HUES6 (cell line): ENCODE measurements around the gene FUT9.

Experiments used
- H3K27ac ChIP-seq: 2 replicates; pipeline ENCODE4 v1.7.0; 2013; ENCODE audit warnings: low read depth, mild to moderate bottlenecking, low read length, inconsistent platforms
- H3K27me3 ChIP-seq: 2 replicates; pipeline ENCODE4 v1.6.1; 2013; ENCODE audit warnings: low read length; ENCODE audit not compliant: control insufficient read depth, insufficient read depth
- H3K36me3 ChIP-seq: 2 replicates; pipeline ENCODE4 v1.6.1; 2013; ENCODE audit warnings: low read length; ENCODE audit not compliant: control insufficient read depth, insufficient read depth
- H3K4me1 ChIP-seq: 2 replicates; pipeline ENCODE4 v1.6.1; 2013; ENCODE audit warnings: low read length; ENCODE audit not compliant: control insufficient read depth, insufficient read depth
- H3K4me3 ChIP-seq: 2 replicates; pipeline ENCODE4 v1.5.1; 2013; ENCODE audit warnings: low read depth, low read length
- H3K9ac ChIP-seq: one replicate; pipeline ENCODE4 v1.6.1; 2013; ENCODE audit warnings: mild to moderate bottlenecking, low read length
- H3K9me3 ChIP-seq: 2 replicates; pipeline ENCODE4 v1.6.1; 2013; ENCODE audit warnings: low read depth, low read length; ENCODE audit not compliant: control insufficient read depth, insufficient read depth

Gene FUT9

GRCh38 chr6:96013531-96013930 lies 2.2 kb upstream of the FUT9 start:
- Histone ChIP-seq H3K9me3 (no peaks in the 10 kb centered on the region), H3K27me3 (peaks cover 44% of the 10 kb centered on the region), H3K27ac (no peak overlapping the region), H3K4me1 (peaks cover 10% of the 10 kb centered on the region), H3K4me3 (no peak overlapping the region), H3K36me3 (no peaks in the 10 kb centered on the region), H3K9ac (no peak overlapping the region)

GRCh38 chr6:96014846-96015517 lies 792 bp upstream of the FUT9 start:
- Histone ChIP-seq H3K9ac (peak overlapping the region; percentile 66), H3K4me3 (peak overlapping the region; percentile 85), H3K27ac (no peak overlapping the region), H3K36me3 (no peaks in the 10 kb centered on the region), H3K9me3 (no peaks in the 10 kb centered on the region), H3K4me1 (peaks cover 10% of the 10 kb centered on the region), H3K27me3 (peaks cover 44% of the 10 kb centered on the region)

GRCh38 chr6:96016334-96017069 lies 728 bp downstream of the FUT9 start:
- H3K4me3 ChIP-seq: peak overlapping the region; percentile 85
- H3K36me3 ChIP-seq: no peaks in the 10 kb centered on the region
- H3K27me3 ChIP-seq: peaks cover 44% of the 10 kb centered on the region
- no peaks in the 10 kb centered on the region for H3K9me3 ChIP-seq
- H3K27ac ChIP-seq: no peak overlapping the region
- H3K9ac ChIP-seq: peak overlapping the region; percentile 36
- peaks cover 10% of the 10 kb centered on the region for H3K4me1 ChIP-seq

GRCh38 chr6:96017070-96017359 lies 1.2 kb downstream of the FUT9 start:
- H3K27ac ChIP-seq: no peak overlapping the region
- H3K9ac ChIP-seq: no peak overlapping the region
- H3K4me3 ChIP-seq: peak overlapping the region; percentile 85; the same call in 1 of the 2 replicates
- peaks cover 10% of the 10 kb centered on the region for H3K4me1 ChIP-seq
- peaks cover 44% of the 10 kb centered on the region for H3K27me3 ChIP-seq
- no peaks in the 10 kb centered on the region for H3K36me3 ChIP-seq
- no peaks in the 10 kb centered on the region for H3K9me3 ChIP-seq

DNA sequence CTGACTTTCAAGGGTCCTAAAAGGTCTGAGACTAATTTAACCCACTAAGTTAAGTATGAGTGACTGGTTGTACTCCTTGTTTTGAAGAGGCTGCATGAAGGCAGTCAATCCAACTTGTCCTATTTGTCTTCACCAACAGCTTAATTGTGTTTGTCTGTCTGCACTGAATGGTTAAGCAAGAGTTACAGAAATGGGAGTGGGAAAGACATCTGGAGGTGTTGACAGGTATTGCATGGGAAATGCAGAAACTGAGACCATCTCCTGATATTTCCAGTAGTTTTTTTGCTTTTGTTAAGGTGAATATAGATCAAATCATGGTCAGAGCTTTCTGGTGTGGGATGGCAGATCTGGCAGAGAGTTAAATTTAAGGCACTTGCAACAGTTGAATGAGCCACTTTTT lies 6.5 kb downstream of the FUT9 start:
- Histone ChIP-seq H3K27me3 (peaks cover 12% of the 10 kb centered on the region), H3K27ac (no peak overlapping the region), H3K9me3 (no peaks in the 10 kb centered on the region), H3K4me1 (no peaks in the 10 kb centered on the region), H3K4me3 (no peak overlapping the region), H3K36me3 (no peaks in the 10 kb centered on the region), H3K9ac (no peak overlapping the region)

- H3K27ac ChIP-seq: no peak overlapping the region
- no peaks in the 10 kb centered on the region for H3K27me3 ChIP-seq
- H3K9ac ChIP-seq: no peak overlapping the region
- no peaks in the 10 kb centered on the region for H3K9me3 ChIP-seq
- H3K4me3 ChIP-seq: no peak overlapping the region
- H3K4me1 ChIP-seq: no peaks in the 10 kb centered on the region
- no peaks in the 10 kb centered on the region for H3K36me3 ChIP-seq
These were observed 16.9 kb downstream of the FUT9 start for GRCh38 chr6:96032661-96033060.

- no peaks in the 10 kb centered on the region; the same call in 1 of the 2 replicates for H3K4me1 ChIP-seq
- no peaks in the 10 kb centered on the region for H3K36me3 ChIP-seq
- no peak overlapping the region for H3K9ac ChIP-seq
- no peaks in the 10 kb centered on the region for H3K9me3 ChIP-seq
- no peak overlapping the region for H3K27ac ChIP-seq
- H3K27me3 ChIP-seq: no peaks in the 10 kb centered on the region
- no peak overlapping the region for H3K4me3 ChIP-seq
These were observed 35.8 kb downstream of the FUT9 start for GRCh38 chr6:96051555-96051954.

DNA sequence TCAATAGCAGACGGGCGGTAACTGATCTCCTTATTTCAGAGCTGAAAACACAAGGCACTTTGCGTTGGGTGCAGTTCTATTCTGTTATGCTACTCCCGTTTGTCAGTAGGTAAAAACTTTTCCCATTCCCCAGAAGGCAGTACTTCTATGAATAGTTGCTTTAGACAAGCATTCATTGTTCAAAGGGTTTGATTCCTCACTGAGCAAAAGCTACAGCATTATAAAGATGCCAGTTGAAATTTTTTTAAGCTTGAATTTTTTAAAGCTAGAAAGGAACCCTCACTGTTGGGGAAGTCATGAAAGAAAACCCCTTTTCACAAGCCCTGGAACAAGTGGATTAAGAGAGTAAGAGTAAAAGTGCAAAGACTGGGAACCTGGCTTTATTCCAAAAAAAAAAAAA lies 42.3 kb downstream of the FUT9 start:
- Histone ChIP-seq H3K9me3 (0 out of 2 replicates have a peak, but pooled peaks cover under 1% of the 10 kb centered on the region), H3K27ac (no peak overlapping the region), H3K9ac (no peak overlapping the region), H3K4me3 (no peak overlapping the region), H3K36me3 (no peaks in the 10 kb centered on the region), H3K27me3 (no peaks in the 10 kb centered on the region), H3K4me1 (no peaks in the 10 kb centered on the region)

DNA sequence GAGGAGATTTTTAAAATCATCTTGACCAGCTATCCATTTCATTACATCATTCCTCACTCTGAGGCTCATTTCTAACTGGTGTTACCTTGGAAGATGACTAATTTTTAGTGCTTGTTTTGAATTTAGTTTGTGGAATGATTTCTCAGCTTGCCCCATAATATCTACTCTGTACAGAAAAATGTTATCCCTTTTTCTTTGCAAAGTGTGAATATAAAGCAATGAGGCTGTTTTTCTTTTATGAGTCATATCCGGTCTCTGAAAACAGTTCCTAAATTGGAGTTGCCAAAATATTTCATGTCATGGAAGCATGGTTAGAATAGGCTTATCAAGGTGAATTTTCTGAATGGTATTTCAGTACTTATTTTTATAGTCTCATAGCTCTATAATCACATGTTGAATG lies 43.8 kb downstream of the FUT9 start:
- no peaks in the 10 kb centered on the region for H3K36me3 ChIP-seq
- H3K27me3 ChIP-seq: no peaks in the 10 kb centered on the region
- no peak overlapping the region for H3K4me3 ChIP-seq
- H3K4me1 ChIP-seq: no peaks in the 10 kb centered on the region
- H3K9me3 ChIP-seq: 0 out of 2 replicates have a peak, but pooled peaks cover 2% of the 10 kb centered on the region
- no peak overlapping the region for H3K27ac ChIP-seq
- H3K9ac ChIP-seq: no peak overlapping the region

GRCh38 chr6:96060249-96060648 lies 44.5 kb downstream of the FUT9 start:
- Histone ChIP-seq H3K9me3 (0 out of 2 replicates have a peak, but pooled peaks cover 2% of the 10 kb centered on the region), H3K4me3 (no peak overlapping the region), H3K27ac (no peak overlapping the region), H3K4me1 (no peaks in the 10 kb centered on the region), H3K27me3 (no peaks in the 10 kb centered on the region), H3K9ac (no peak overlapping the region), H3K36me3 (no peaks in the 10 kb centered on the region)

GRCh38 chr6:96065213-96065612 lies 49.4 kb downstream of the FUT9 start:
- H3K9ac ChIP-seq: no peak overlapping the region
- no peak overlapping the region for H3K4me3 ChIP-seq
- H3K27ac ChIP-seq: no peak overlapping the region
- H3K4me1 ChIP-seq: no peaks in the 10 kb centered on the region
- no peaks in the 10 kb centered on the region for H3K36me3 ChIP-seq
- no peaks in the 10 kb centered on the region for H3K27me3 ChIP-seq
- H3K9me3 ChIP-seq: 0 out of 2 replicates have a peak, but pooled peaks cover 2% of the 10 kb centered on the region
